Stimulated activated CD8-positive, alpha-beta memory T cell treated with anti-CD3 and anti-CD28 coated beads, Interleukin-4, amount 100 ng/mL, for 48 hours (primary cell): Measurements from ENCODE around the gene NCOA4.
"Not testable (repeated sequence)": the region's sequence is repeated elsewhere in the genome, so short reads cannot be mapped to it uniquely, and the experiment has no call there.

ENCODE experiments used
- DNase-seq: peaks from one replicate; pipeline ENCODE4 v3.0.0-alpha.2; 2020

Gene NCOA4

GRCh38 chr10:46030091-46030937, at the start of gene NCOA4:
Gene NCOA4, minus strand, starts transcription at chr10:46030623. Its CDS starts 13,943 bp downstream, at chr10:46016680.
- DNase-seq = peak; percentile 96

GRCh38 chr10:46079831-46080585, 49.6 kb upstream of the NCOA4 start:
- no peak for DNase-seq

GRCh38 chr10:46077731-46078413, 47.4 kb upstream of the NCOA4 start:
- no peak for DNase-seq

GRCh38 chr10:46077141-46077554, 46.7 kb upstream of the NCOA4 start:
- no peak for DNase-seq

GRCh38 chr10:46075869-46076268, 45.4 kb upstream of the NCOA4 start:
- DNase-seq = no peak

- no peak for DNase-seq
These were observed 43.9 kb upstream of the NCOA4 start for GRCh38 chr10:46074196-46074946.

- DNase-seq = no peak
These were observed 43.1 kb upstream of the NCOA4 start for GRCh38 chr10:46073564-46073963.

GRCh38 chr10:46070749-46071148, 40.3 kb upstream of the NCOA4 start:
- no peak for DNase-seq

GRCh38 chr10:46069771-46070463, 39.5 kb upstream of the NCOA4 start:
- DNase-seq = no peak

GRCh38 chr10:46068905-46069304, 38.5 kb upstream of the NCOA4 start:
- no peak for DNase-seq

- DNase-seq = no peak
These were observed 37.7 kb upstream of the NCOA4 start for GRCh38 chr10:46068117-46068516.

GRCh38 chr10:46064269-46064817, 33.9 kb upstream of the NCOA4 start:
- DNase-seq = no peak

GRCh38 chr10:46062723-46063428, 32.5 kb upstream of the NCOA4 start:
- DNase-seq = no peak

- DNase-seq = no peak
These were observed 30.3 kb upstream of the NCOA4 start for GRCh38 chr10:46060706-46061105.

- DNase-seq = not testable (repeated sequence)
These were observed 27.5 kb upstream of the NCOA4 start for GRCh38 chr10:46057927-46058326.

GRCh38 chr10:46057038-46057437, 26.6 kb upstream of the NCOA4 start:
- no peak for DNase-seq

GRCh38 chr10:46055771-46056170, 25.3 kb upstream of the NCOA4 start:
- DNase-seq = no peak

- DNase-seq = no peak
These were observed 23.4 kb upstream of the NCOA4 start for GRCh38 chr10:46053534-46054434.

- DNase-seq = no peak
These were observed 22.5 kb upstream of the NCOA4 start for GRCh38 chr10:46052791-46053375.
